Gastrocnemius medialis (tissue), 4 donors: ENCODE results near the gene ZNF70. TPM values are rescaled to one million over a fixed set of nuclear protein-coding genes. Genes with fewer than 3 reads are reported as not detected.

Experiments
- ATAC-seq, 2 donors: fragments of 150-250 bp; one replicate each; pipeline ENCODE4 v1.9.1; 2016
- DNase-seq, 2 donors: peaks; one replicate each; pipeline ENCODE4 v3.0.0-alpha.2; 2019
- H3K27ac ChIP-seq, 4 donors: fragments of 200-600 bp; sonication (generic); 1 replicate in 1 of 4; 2 replicates in 3 of 4; pipeline ENCODE4 v1.5.1; 2016 to 2018; ENCODE audit warnings: mild to moderate bottlenecking in 2 of 4, moderate library complexity in 1 of 4
- H3K27me3 ChIP-seq, 3 donors: fragments of 200-600 bp; sonication (generic) in 2 of 3; 1 replicate in 1 of 3; 2 replicates in 2 of 3; pipeline versions ENCODE4 v1.5.1 to v1.6.0; 2016 to 2019; ENCODE audit warnings: mild to moderate bottlenecking in 1 of 3, moderate library complexity in 1 of 3
- H3K36me3 ChIP-seq, 2 donors: fragments of 200-600 bp; sonication (generic) in 1 of 2; one replicate each; pipeline ENCODE4 v1.5.1; 2017 to 2018
- H3K4me1 ChIP-seq, 2 donors: fragments of 200-600 bp; sonication (generic) in 1 of 2; one replicate each; pipeline ENCODE4 v1.5.1; 2016 to 2017; ENCODE audit warnings: mild to moderate bottlenecking in 2 of 2
- H3K4me3 ChIP-seq, 4 donors: fragments of 200-600 bp; sonication (generic) in 3 of 4; 1 replicate in 1 of 4; 2 replicates in 3 of 4; pipeline ENCODE4 v1.5.1; 2016 to 2019; ENCODE audit warnings: mild to moderate bottlenecking in 2 of 4
- H3K9me3 ChIP-seq, 3 donors: fragments of 200-600 bp; sonication (generic) in 2 of 3; 1 replicate in 1 of 3; 2 replicates in 2 of 3; pipeline ENCODE4 v1.5.1; 2016 to 2019
- CTCF ChIP-seq, 5 experiments: fragments of 450-650 bp in 3 of 5; fragments of 200-600 bp in 2 of 5; sonication (generic) in 2 of 5; IDR thresholded peaks in 4 of 5; conservative IDR thresholded peaks in 1 of 5; 1 replicate in 4 of 5; 2 replicates in 1 of 5; pipeline ENCODE4 v1.5.1; 2016 to 2019; ENCODE audit warnings: antibody characterized with exemption in 5 of 5, mild to moderate bottlenecking in 3 of 5, moderate library complexity in 3 of 5
- POLR2A ChIP-seq, 2 donors: fragments of 450-650 bp; IDR thresholded peaks; one replicate each; pipeline ENCODE4 v1.6.1; 2017; ENCODE audit warnings: antibody characterized with exemption in 2 of 2, mild to moderate bottlenecking in 2 of 2, moderate library complexity in 2 of 2
- in situ Hi-C, 4 donors: fragments of 200-750 bp; cut with MboI; loops; one replicate each; pipeline versions ENCODE4 v1.15.0 to v1.8.0; 2017; ENCODE audit warnings: low sequenced_read_pairs in 4 of 4
- intact Hi-C: fragments of 100-400 bp; cut with DNase I; formaldehyde crosslinking; loops from one replicate; pipeline ENCODE4 v1.15.1; 2023; ENCODE audit warnings: low total_unique reads
- total RNA-seq, 4 donors: library from RNA; depleted of rRNA; stranded (reverse); fragments of >200 nt; gene quantifications; one replicate each; pipeline versions ENCODE4 v1.1.0 to v1.2.3, GENCODE V29; 2016

The ZNF70 gene
- total RNA-seq, 4 donors from 2014 or later: 3.1 to 6.3 (median 4.2) TPM

GRCh38 chr22:23708270-23708669 is 42.6 kb downstream of the ZNF70 start:
- in situ Hi-C loops: no loop called here
- no peak for DNase-seq

GRCh38 chr22:23705358-23705757 is 45.6 kb downstream of the ZNF70 start:
- in situ Hi-C loops: no loop called here

More at GRCh38 chr22:23708270-23708669, 42.6 kb downstream of the ZNF70 start:
- H3K9me3 ChIP-seq: no peaks in the 10 kb centered on the region
- no peak for ATAC-seq
- H3K36me3 ChIP-seq: peaks cover 3 to 79% of the 10 kb centered on the region in 2 donors
- H3K27me3 ChIP-seq: no peaks in the 10 kb centered on the region
- TF ChIP-seq CTCF (IDR thresholded peaks at IDR 0.05 in 4 of 5, conservative IDR thresholded peaks at IDR 0.05 in 1 of 5) (no peak), POLR2A (IDR thresholded peaks at IDR 0.05) (no peak)
- H3K27ac ChIP-seq: no peak overlapping the region
- H3K4me1 ChIP-seq: no peaks in the 10 kb centered on the region
- intact Hi-C loops: no loop called here
- no peak overlapping the region for H3K4me3 ChIP-seq

GRCh38 chr22:23704829-23705228 is 46.1 kb downstream of the ZNF70 start:
- Histone ChIP-seq H3K27me3 (no peaks in the 10 kb centered on the region), H3K27ac (no peak overlapping the region), H3K4me1 (peaks cover 0 to 9% of the 10 kb centered on the region in 2 donors), H3K36me3 (peaks cover 3 to 70% of the 10 kb centered on the region in 2 donors), H3K4me3 (no peak overlapping the region), H3K9me3 (no peaks in the 10 kb centered on the region)
- DNase-seq (no peak), ATAC-seq (no peak)
- TF ChIP-seq POLR2A (IDR thresholded peaks at IDR 0.05): no peak
- TF ChIP-seq CTCF (IDR thresholded peaks at IDR 0.05 in 4 of 5, conservative IDR thresholded peaks at IDR 0.05 in 1 of 5): no peak
- intact Hi-C loops: no loop called here
- in situ Hi-C loops: no loop called here

More at GRCh38 chr22:23705358-23705757, 45.6 kb downstream of the ZNF70 start:
- TF ChIP-seq POLR2A (IDR thresholded peaks at IDR 0.05) (no peak), CTCF (IDR thresholded peaks at IDR 0.05 in 4 of 5, conservative IDR thresholded peaks at IDR 0.05 in 1 of 5) (no peak)
- H3K36me3 ChIP-seq: peaks cover 3 to 72% of the 10 kb centered on the region in 2 donors
- H3K9me3 ChIP-seq: no peaks in the 10 kb centered on the region
- H3K4me3 ChIP-seq: no peak overlapping the region
- no peak for ATAC-seq
- intact Hi-C loops: no loop called here
- no peak for DNase-seq
- no peaks in the 10 kb centered on the region for H3K27me3 ChIP-seq
- peaks cover 0 to 9% of the 10 kb centered on the region in 2 donors for H3K4me1 ChIP-seq
- no peak overlapping the region for H3K27ac ChIP-seq

- intact Hi-C loops (no loop called here), in situ Hi-C loops (no loop called here)
- no peak for ATAC-seq
- H3K27ac ChIP-seq: no peak overlapping the region
- peaks cover 3 to 62% of the 10 kb centered on the region in 2 donors for H3K36me3 ChIP-seq
- no peak for DNase-seq
- TF ChIP-seq CTCF (IDR thresholded peaks at IDR 0.05 in 4 of 5, conservative IDR thresholded peaks at IDR 0.05 in 1 of 5) (no peak), POLR2A (IDR thresholded peaks at IDR 0.05) (no peak)
- no peak overlapping the region for H3K4me3 ChIP-seq
- no peaks in the 10 kb centered on the region for H3K9me3 ChIP-seq
- H3K4me1 ChIP-seq: peaks cover 0 to 9% of the 10 kb centered on the region in 2 donors
- no peaks in the 10 kb centered on the region for H3K27me3 ChIP-seq
These were observed 46.9 kb downstream of the ZNF70 start for GRCh38 chr22:23704062-23704461.

GRCh38 chr22:23700706-23701105 is 50.2 kb downstream of the ZNF70 start:
- H3K36me3 ChIP-seq: peaks cover 0 to 30% of the 10 kb centered on the region in 2 donors
- in situ Hi-C loops: no loop called here

More at GRCh38 chr22:23700706-23701105, 50.2 kb downstream of the ZNF70 start:
- DNase-seq (no peak), ATAC-seq (no peak)
- intact Hi-C loops: no loop called here
- Histone ChIP-seq H3K27me3 (no peaks in the 10 kb centered on the region), H3K4me1 (peaks cover 0 to 9% of the 10 kb centered on the region in 2 donors), H3K9me3 (no peaks in the 10 kb centered on the region), H3K27ac (no peak overlapping the region), H3K4me3 (no peak overlapping the region)
- no peak for TF ChIP-seq POLR2A (IDR thresholded peaks at IDR 0.05)
- no peak for TF ChIP-seq CTCF (IDR thresholded peaks at IDR 0.05 in 4 of 5, conservative IDR thresholded peaks at IDR 0.05 in 1 of 5)
